HG02884 (cell line): ENCODE data around the gene PIANP.
"Not testable (repeated sequence)": the region's sequence is repeated elsewhere in the genome, so short reads cannot be mapped to it uniquely, and the experiment has no call there.

Experiments
- ATAC-seq: cut with Tn5 transposase; IDR thresholded peaks from one replicate; pipeline ENCODE4 v1.9.1; 2021; ENCODE audit warnings: mild to moderate bottlenecking, moderate library complexity; ENCODE audit not compliant: unreplicated experiment

Gene PIANP

GRCh38 chr12:6708351-6708750 is 7.7 kb upstream of the PIANP start:
- ATAC-seq, result not testable (repeated sequence)

GRCh38 chr12:6703631-6704030 is 3.0 kb upstream of the PIANP start:
- ATAC-seq, result no peak

GRCh38 chr12:6701078-6701768 is 608 bp upstream of the PIANP start:
- no peak for ATAC-seq

- no peak for ATAC-seq
Observed at GRCh38 chr12:6699989-6700645, 498 bp downstream of the PIANP start.

- ATAC-seq, result no peak
Observed at GRCh38 chr12:6699259-6699988, 1.2 kb downstream of the PIANP start.

GRCh38 chr12:6698352-6699046 is 2.1 kb downstream of the PIANP start:
- no peak for ATAC-seq

GRCh38 chr12:6697584-6698351 is 2.8 kb downstream of the PIANP start:
- ATAC-seq, result no peak

- ATAC-seq, result peak; percentile 48
Observed at GRCh38 chr12:6696690-6697583, 3.7 kb downstream of the PIANP start.

- no peak for ATAC-seq
Observed at GRCh38 chr12:6695313-6696045, 5.1 kb downstream of the PIANP start.

- no peak for ATAC-seq
Observed at GRCh38 chr12:6694701-6695100, 5.9 kb downstream of the PIANP start.

- ATAC-seq, result no peak
Observed at GRCh38 chr12:6693832-6694355, 6.7 kb downstream of the PIANP start.

- no peak for ATAC-seq
Observed at GRCh38 chr12:6692888-6693287, 7.7 kb downstream of the PIANP start.

- no peak for ATAC-seq
Observed at GRCh38 chr12:6691473-6691872, 9.1 kb downstream of the PIANP start.

GRCh38 chr12:6688999-6689882 is 11.4 kb downstream of the PIANP start, which contains the start of gene ZNF384:
Gene ZNF384 (minus strand): TSS chr12:6689375. CDS start chr12:6679520, 9,855 bp downstream.
- peak; percentile 87 for ATAC-seq

- no peak for ATAC-seq
Observed at GRCh38 chr12:6688543-6688998, 12.0 kb downstream of the PIANP start.

GRCh38 chr12:6685814-6686213 is 14.8 kb downstream of the PIANP start:
- no peak for ATAC-seq

- ATAC-seq, result no peak
Observed at GRCh38 chr12:6684609-6685008, 16.0 kb downstream of the PIANP start.
